Loucy (cell line): ENCODE results near the gene LPP.

Experiments
- H2AFZ ChIP-seq: fragments of 200-600 bp; sonication (generic); 2 replicates; pipeline ENCODE4 v1.6.0; 2016; ENCODE audit warnings: antibody characterized with exemption, mild to moderate bottlenecking, low read length, moderate library complexity
- H3F3A ChIP-seq: fragments of 200-600 bp; 2 replicates; pipeline ENCODE4 v1.6.0; 2016; ENCODE audit warnings: antibody characterized with exemption, low read depth, mild to moderate bottlenecking
- H3K27me3 ChIP-seq: fragments of 200-600 bp; sonication (generic); 2 replicates; pipeline ENCODE4 v1.6.1; 2014; ENCODE audit warnings: low read length, mild to moderate bottlenecking; ENCODE audit not compliant: insufficient read depth, poor library complexity, severe bottlenecking
- H3K36me3 ChIP-seq: fragments of 200-600 bp; sonication (generic); 2 replicates; pipeline ENCODE4 v1.6.1; 2016; ENCODE audit warnings: low read length; ENCODE audit not compliant: insufficient read depth
- H3K4me1 ChIP-seq: fragments of 200-600 bp; sonication (generic); 2 replicates; pipeline ENCODE4 v1.5.1; 2014; ENCODE audit warnings: low read length, mild to moderate bottlenecking; ENCODE audit not compliant: insufficient read depth, poor library complexity, severe bottlenecking
- H3K4me2 ChIP-seq: fragments of 200-600 bp; sonication (generic); 2 replicates; pipeline ENCODE4 v1.6.0; 2014; ENCODE audit warnings: antibody characterized with exemption, low read length, low read depth, mild to moderate bottlenecking; ENCODE audit not compliant: poor library complexity, severe bottlenecking
- H3K4me3 ChIP-seq: fragments of 200-600 bp; sonication (generic); 2 replicates; pipeline ENCODE4 v1.5.1; 2014; ENCODE audit warnings: low read length, mild to moderate bottlenecking, mixed read lengths; ENCODE audit not compliant: poor library complexity, severe bottlenecking
- H3K79me2 ChIP-seq: fragments of 200-600 bp; sonication (generic); 2 replicates; pipeline ENCODE4 v1.6.1; 2014; ENCODE audit warnings: low read length; ENCODE audit not compliant: insufficient read depth
- H3K9ac ChIP-seq: fragments of 200-600 bp; sonication (generic); 2 replicates; pipeline ENCODE4 v1.6.0; 2014; ENCODE audit warnings: mild to moderate bottlenecking, low read depth, low read length, moderate library complexity; ENCODE audit not compliant: poor library complexity, severe bottlenecking
- H3K9me2 ChIP-seq: fragments of 200-600 bp; sonication (generic); replicated peaks from 2 replicates; pipeline ENCODE4 v1.6.1; 2016; ENCODE audit warnings: low read depth, low read length, mixed read lengths
- H3K9me3 ChIP-seq: fragments of 200-600 bp; sonication (generic); 2 replicates; pipeline ENCODE4 v1.6.1; 2014; ENCODE audit warnings: mild to moderate bottlenecking, antibody characterized with exemption, low read length, low read depth; ENCODE audit not compliant: insufficient read depth
- H4K20me1 ChIP-seq: fragments of 200-600 bp; sonication (generic); 2 replicates; pipeline ENCODE4 v1.6.0; 2014; ENCODE audit warnings: antibody characterized with exemption, low read length, mild to moderate bottlenecking; ENCODE audit not compliant: insufficient read depth, poor library complexity, severe bottlenecking
- EZH2phosphoT487 ChIP-seq: fragments of 200-600 bp; IDR thresholded peaks from 2 replicates; pipeline ENCODE4 v1.6.1; 2018; ENCODE audit warnings: antibody characterized with exemption, mild to moderate bottlenecking, moderate library complexity, borderline replicate concordance
- TF ChIP-seq, protein P1 (sequence below): fragments of 200-600 bp; sonication (generic); conservative IDR thresholded peaks from 2 replicates; pipeline ENCODE4 v1.5.1; 2014; ENCODE audit warnings: mild to moderate bottlenecking, antibody characterized with exemption, low read length

The LPP gene

DNA sequence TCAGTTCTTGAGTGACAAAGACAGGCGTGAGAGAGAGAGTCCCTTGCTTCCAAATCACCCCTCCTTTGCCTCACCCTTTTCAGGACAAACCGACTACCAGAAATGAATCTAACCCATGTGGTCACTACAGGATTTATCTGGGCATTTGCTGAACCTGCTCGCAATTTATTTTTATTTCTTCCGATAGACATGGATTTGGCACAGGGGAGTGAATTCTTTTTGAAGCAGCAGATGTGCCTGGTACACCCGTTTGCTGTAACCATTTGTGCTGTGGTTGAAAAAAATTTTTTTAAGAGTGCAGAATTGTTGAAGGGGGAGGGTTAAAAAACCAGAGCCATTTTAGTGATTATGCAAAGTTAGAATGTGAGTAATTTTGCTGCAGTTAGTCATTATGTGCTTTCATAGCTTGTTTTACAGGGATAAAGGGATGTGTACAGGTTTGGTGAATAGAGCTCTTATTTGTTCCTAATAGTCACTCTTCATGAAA, 442.0 kb downstream of the LPP start:
- no peaks in the 10 kb centered on the region for H3K9me2 ChIP-seq
- no peaks in the 10 kb centered on the region for H3K4me1 ChIP-seq
- no peaks in the 10 kb centered on the region for H3F3A ChIP-seq
- H3K9me3 ChIP-seq = no peaks in the 10 kb centered on the region
- H3K36me3 ChIP-seq = no peaks in the 10 kb centered on the region
- H2AFZ ChIP-seq = no peak overlapping the region
- TF ChIP-seq, protein P1, sequence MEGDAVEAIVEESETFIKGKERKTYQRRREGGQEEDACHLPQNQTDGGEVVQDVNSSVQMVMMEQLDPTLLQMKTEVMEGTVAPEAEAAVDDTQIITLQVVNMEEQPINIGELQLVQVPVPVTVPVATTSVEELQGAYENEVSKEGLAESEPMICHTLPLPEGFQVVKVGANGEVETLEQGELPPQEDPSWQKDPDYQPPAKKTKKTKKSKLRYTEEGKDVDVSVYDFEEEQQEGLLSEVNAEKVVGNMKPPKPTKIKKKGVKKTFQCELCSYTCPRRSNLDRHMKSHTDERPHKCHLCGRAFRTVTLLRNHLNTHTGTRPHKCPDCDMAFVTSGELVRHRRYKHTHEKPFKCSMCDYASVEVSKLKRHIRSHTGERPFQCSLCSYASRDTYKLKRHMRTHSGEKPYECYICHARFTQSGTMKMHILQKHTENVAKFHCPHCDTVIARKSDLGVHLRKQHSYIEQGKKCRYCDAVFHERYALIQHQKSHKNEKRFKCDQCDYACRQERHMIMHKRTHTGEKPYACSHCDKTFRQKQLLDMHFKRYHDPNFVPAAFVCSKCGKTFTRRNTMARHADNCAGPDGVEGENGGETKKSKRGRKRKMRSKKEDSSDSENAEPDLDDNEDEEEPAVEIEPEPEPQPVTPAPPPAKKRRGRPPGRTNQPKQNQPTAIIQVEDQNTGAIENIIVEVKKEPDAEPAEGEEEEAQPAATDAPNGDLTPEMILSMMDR = no peak
- TF ChIP-seq EZH2phosphoT487 = no peak
- no peak overlapping the region for H3K4me2 ChIP-seq
- no peaks in the 10 kb centered on the region for H3K27me3 ChIP-seq
- H3K4me3 ChIP-seq = no peak overlapping the region
- no peaks in the 10 kb centered on the region for H3K79me2 ChIP-seq
- H4K20me1 ChIP-seq = no peaks in the 10 kb centered on the region
- no peak overlapping the region for H3K9ac ChIP-seq

DNA sequence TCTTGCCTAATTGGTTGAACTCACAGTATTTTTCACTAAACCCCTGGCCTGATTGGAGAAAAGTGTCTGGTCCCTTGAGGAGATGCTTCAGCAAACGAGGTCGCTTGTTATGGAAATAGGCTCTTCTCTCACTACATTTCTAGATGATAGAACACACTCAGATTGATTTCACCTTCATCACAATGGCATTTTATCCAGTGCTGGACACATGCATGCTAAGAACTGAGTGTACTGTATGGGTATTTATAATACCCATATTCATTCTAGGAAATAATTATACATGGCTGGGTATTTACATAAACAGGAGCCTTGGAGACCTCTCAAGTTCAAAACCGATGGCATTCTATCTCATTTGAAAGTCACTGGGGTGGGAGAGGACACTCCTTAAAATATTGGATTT, 444.9 kb downstream of the LPP start:
- H3F3A ChIP-seq = no peaks in the 10 kb centered on the region
- H3K9me3 ChIP-seq = no peaks in the 10 kb centered on the region
- no peaks in the 10 kb centered on the region for H3K27me3 ChIP-seq
- TF ChIP-seq EZH2phosphoT487 = no peak
- TF ChIP-seq, protein P1 = no peak
- no peaks in the 10 kb centered on the region for H3K36me3 ChIP-seq
- H4K20me1 ChIP-seq = no peaks in the 10 kb centered on the region
- no peak overlapping the region for H2AFZ ChIP-seq
- H3K9ac ChIP-seq = no peak overlapping the region
- H3K4me3 ChIP-seq = no peak overlapping the region
- H3K4me2 ChIP-seq = no peak overlapping the region
- no peaks in the 10 kb centered on the region for H3K4me1 ChIP-seq
- no peaks in the 10 kb centered on the region for H3K9me2 ChIP-seq
- no peaks in the 10 kb centered on the region for H3K79me2 ChIP-seq

DNA sequence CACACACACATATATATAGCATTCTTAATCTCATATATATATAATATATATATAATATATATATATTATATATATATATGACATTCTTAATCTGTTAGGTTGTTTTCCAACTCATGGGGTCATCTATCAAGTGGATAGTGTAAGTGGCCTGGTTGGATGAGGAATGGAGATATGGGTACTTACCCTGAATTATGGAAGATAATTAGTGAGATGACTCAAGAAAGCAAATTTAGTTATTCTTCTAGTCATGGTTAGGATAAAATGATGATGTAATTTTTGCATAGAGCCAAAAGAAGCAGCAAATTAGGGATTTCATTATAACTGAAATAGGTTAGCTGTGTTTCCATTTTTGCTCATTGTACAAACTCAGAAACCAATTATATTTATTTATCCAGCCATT, 448.2 kb downstream of the LPP start:
- Histone ChIP-seq H3K79me2 (no peaks in the 10 kb centered on the region), H3K36me3 (no peaks in the 10 kb centered on the region), H3K9ac (no peak overlapping the region), H2AFZ (no peak overlapping the region), H3K4me1 (no peaks in the 10 kb centered on the region), H3K9me3 (no peaks in the 10 kb centered on the region), H3K27me3 (no peaks in the 10 kb centered on the region), H4K20me1 (no peaks in the 10 kb centered on the region), H3K9me2 (no peaks in the 10 kb centered on the region), H3K4me3 (no peak overlapping the region), H3F3A (no peaks in the 10 kb centered on the region; the same call in 1 of the 2 replicates), H3K4me2 (no peak overlapping the region)
- TF ChIP-seq EZH2phosphoT487 = no peak
- TF ChIP-seq, protein P1 = no peak
